GM12878 (cell line): ENCODE measurements around the gene SYT12. TPM values are rescaled to one million over a fixed set of nuclear protein-coding genes. Genes with fewer than 3 reads are reported as not detected.

Experiments
- ATAC-seq: fragments of 200-7000 bp; cut with Tn5 transposase; 3 replicates; pipeline ENCODE4 v1.9.1; 2020; ENCODE audit warnings: mild to moderate bottlenecking, moderate library complexity
- BruUV-seq: library from RNA; stranded (reverse); fragments of 400-500 nt; replicated peaks from 2 replicates; lab custom pipeline; 2021; lab: Mats Ljungman, UMichigan
- CTCF ChIA-PET: fragments of 300-600 bp; sonication (Branson Sonifier 250); formaldehyde crosslinking; extraction: SDS; loops from one replicate; lab custom pipeline; 2021; ENCODE audit warnings: inconsistent platforms; lab: Yijun Ruan, JAX
- POLR2A ChIA-PET: fragments of 350-600 bp; formaldehyde crosslinking; extraction: SDS; loops from one replicate; lab custom pipeline; 2021; ENCODE audit warnings: inconsistent platforms; lab: Charles Lee
- RAD21 ChIA-PET: fragments of 300-600 bp; sonication (Branson Sonifier 250); formaldehyde crosslinking; loops from one replicate; lab custom pipeline; 2023; ENCODE audit warnings: antibody characterized with exemption; ENCODE audit not compliant: unreplicated experiment; lab: Charles Lee
- SMC1A ChIA-PET: fragments of 300-600 bp; sonication (Branson Sonifier 250); formaldehyde crosslinking; loops from one replicate; lab custom pipeline; 2023; ENCODE audit not compliant: unreplicated experiment, uncharacterized antibody; lab: Charles Lee
- DNase-seq: peaks from one replicate; pipeline ENCODE4 v3.0.0-alpha.2; 2011; ENCODE audit warnings: low read depth, low spot score
- FAIRE-seq: peaks from 3 replicates; lab custom pipeline; 2011; peaks lifted over from hg19 to GRCh38; lab: Jason Lieb, UNC
- H2AFZ ChIP-seq: 2 replicates; pipeline ENCODE4 v1.6.0; 2011; ENCODE audit warnings: low read depth, low read length, control low read depth; ENCODE audit not compliant: control insufficient read depth
- H3K27ac ChIP-seq: 2 replicates; pipeline ENCODE4 v1.5.1; 2011; ENCODE audit warnings: control low read depth; ENCODE audit not compliant: control insufficient read depth, insufficient read depth
- H3K27me3 ChIP-seq, 2 experiments: replicated peaks in 1 of 2; 2 replicates each; pipeline versions ENCODE4 v1.6.0 to v1.6.1; 2011; ENCODE audit warnings: low read length in 1 of 2; ENCODE audit not compliant: control insufficient read depth in 2 of 2, insufficient read depth in 2 of 2
- H3K36me3 ChIP-seq, 2 experiments: 2 replicates each; pipeline ENCODE4 v1.5.1; 2011; ENCODE audit warnings: low read length in 1 of 2; ENCODE audit not compliant: control insufficient read depth in 2 of 2, insufficient read depth in 2 of 2
- H3K4me1 ChIP-seq: 2 replicates; pipeline ENCODE4 v1.6.1; 2011; ENCODE audit warnings: mild to moderate bottlenecking, low read length, moderate library complexity, mixed read lengths; ENCODE audit not compliant: control insufficient read depth, insufficient read depth
- H3K4me2 ChIP-seq: 2 replicates; pipeline ENCODE4 v1.6.0; 2011; ENCODE audit warnings: control low read depth; ENCODE audit not compliant: control insufficient read depth, insufficient read depth
- H3K4me3 ChIP-seq: fragments of 200-600 bp; sonication (generic); 2 replicates; pipeline ENCODE4 v1.5.1; 2016
- H3K79me2 ChIP-seq: 2 replicates; pipeline ENCODE4 v1.6.0; 2011; ENCODE audit warnings: low read length; ENCODE audit not compliant: control insufficient read depth, insufficient read depth
- H3K9ac ChIP-seq: 2 replicates; pipeline ENCODE4 v1.8.0; 2011; ENCODE audit warnings: low read length, control low read depth, mixed read lengths; ENCODE audit not compliant: control insufficient read depth, insufficient read depth
- H3K9me3 ChIP-seq: replicated peaks from 3 replicates; pipeline ENCODE4 v1.5.1; 2011; ENCODE audit warnings: mild to moderate bottlenecking, low read length; ENCODE audit not compliant: control insufficient read depth, insufficient read depth
- H4K20me1 ChIP-seq: 2 replicates; pipeline ENCODE4 v1.6.0; 2011; ENCODE audit not compliant: control insufficient read depth, insufficient read depth
- BRCA1 ChIP-seq: IDR thresholded peaks from 2 replicates; pipeline ENCODE4 v1.6.1; 2011; ENCODE audit warnings: low read depth, low read length, improper control_type of control experiment
- E2F4 ChIP-seq: IDR thresholded peaks from 2 replicates; pipeline ENCODE4 v1.6.1; 2012; ENCODE audit warnings: low read depth, low read length, improper control_type of control experiment
- EGR1 ChIP-seq, 2 experiments: IDR thresholded peaks; 1 replicate in 1 of 2; 2 replicates in 1 of 2; pipeline ENCODE4 v1.6.1; 2011 to 2012; ENCODE audit warnings: low read depth in 2 of 2, low read length in 2 of 2, borderline replicate concordance in 1 of 2, mild to moderate bottlenecking in 1 of 2, moderate library complexity in 1 of 2
- HDGF ChIP-seq: fragments of 450-650 bp; IDR thresholded peaks from 2 replicates; pipeline ENCODE4 v1.6.1; 2016; ENCODE audit warnings: antibody characterized with exemption
- KAT2A ChIP-seq: conservative IDR thresholded peaks from 2 replicates; pipeline ENCODE4 v1.6.1; 2011; ENCODE audit warnings: low read depth, low read length; ENCODE audit not compliant: control insufficient read depth
- MYC ChIP-seq: IDR thresholded peaks from 2 replicates; pipeline ENCODE4 v1.6.1; 2011; ENCODE audit warnings: mild to moderate bottlenecking, low read length, moderate library complexity, inconsistent platforms; ENCODE audit not compliant: insufficient read depth, insufficient replicate concordance, insufficient read length, severe bottlenecking
- NR2C2 ChIP-seq: IDR thresholded peaks from 2 replicates; pipeline ENCODE4 v1.6.1; 2011; ENCODE audit warnings: borderline replicate concordance, low read depth; ENCODE audit not compliant: control insufficient read depth, insufficient read length
- RAD21 ChIP-seq: IDR thresholded peaks from 2 replicates; pipeline ENCODE4 v1.6.1; 2011; ENCODE audit warnings: mild to moderate bottlenecking, low read depth, low read length, moderate library complexity; ENCODE audit not compliant: insufficient read depth
- STAT3 ChIP-seq: IDR thresholded peaks from 2 replicates; pipeline ENCODE4 v1.6.1; 2011; ENCODE audit warnings: low read depth, low read length, improper control_type of control experiment
- ZNF24 ChIP-seq: fragments of 450-650 bp; IDR thresholded peaks from 2 replicates; pipeline ENCODE4 v1.6.1; 2017; ENCODE audit warnings: antibody characterized with exemption, mild to moderate bottlenecking
- WGBS: methylation state at CpG from one replicate; pipeline ENCODE4 v1.1.6; 2016; ENCODE audit warnings: low lambda C conversion rate; ENCODE audit not compliant: insufficient replicate concordance, insufficient coverage; ENCODE audit errors: missing lambda C conversion rate; 5-methylcytosine and 5-hydroxymethylcytosine counted together
- in situ Hi-C: fragments of 300-500 bp; cut with MboI; formaldehyde crosslinking; loops from 9 replicates; pipeline ENCODE4 v1.14.3; 2018; ENCODE audit warnings: mixed read lengths
- intact Hi-C: fragments of 100-400 bp; cut with micrococcal nuclease; formaldehyde crosslinking; loops from one replicate; pipeline ENCODE4 v1.14.2; 2022; ENCODE audit not compliant: unreplicated experiment
- polyA plus RNA-seq, 11 experiments: library from polyadenylated mRNA; depleted of rRNA in 4 of 11; unstranded in 6 of 11; stranded (reverse) in 5 of 11; fragments of >200 nt; fragmentation: Nextera tagmentation in 4 of 11; fragmentation: Illumina TruSeq in 1 of 11; extraction: Ambion mirVana in 4 of 11; extraction: Trizol in 1 of 11; gene quantifications; 1 replicate in 1 of 11; 2 replicates in 10 of 11; pipeline versions ENCODE4 v1.2.1 to v1.2.3, GENCODE V29; 2011 to 2016; ENCODE audit warnings: inconsistent platforms in 2 of 11, missing spikeins in 2 of 11, low read depth in 1 of 11
- total RNA-seq, 4 experiments: library from RNA; depleted of rRNA in 3 of 4; stranded (reverse); fragments of >200 nt in 3 of 4; fragmentation: Illumina TruSeq in 1 of 4; extraction: Trizol in 1 of 4; gene quantifications; 2 replicates each; pipeline versions ENCODE4 v1.2.1 to v1.2.3, GENCODE V29; 2013 to 2021

SYT12 gene
- total and polyA plus RNA-seq, 10 of the 15 experiments (the other 5 are each of a cell fraction or from before 2014, with no cell fraction given) = 0.02 to 2.3 (median 0.84) TPM; not detected in 1

DNA sequence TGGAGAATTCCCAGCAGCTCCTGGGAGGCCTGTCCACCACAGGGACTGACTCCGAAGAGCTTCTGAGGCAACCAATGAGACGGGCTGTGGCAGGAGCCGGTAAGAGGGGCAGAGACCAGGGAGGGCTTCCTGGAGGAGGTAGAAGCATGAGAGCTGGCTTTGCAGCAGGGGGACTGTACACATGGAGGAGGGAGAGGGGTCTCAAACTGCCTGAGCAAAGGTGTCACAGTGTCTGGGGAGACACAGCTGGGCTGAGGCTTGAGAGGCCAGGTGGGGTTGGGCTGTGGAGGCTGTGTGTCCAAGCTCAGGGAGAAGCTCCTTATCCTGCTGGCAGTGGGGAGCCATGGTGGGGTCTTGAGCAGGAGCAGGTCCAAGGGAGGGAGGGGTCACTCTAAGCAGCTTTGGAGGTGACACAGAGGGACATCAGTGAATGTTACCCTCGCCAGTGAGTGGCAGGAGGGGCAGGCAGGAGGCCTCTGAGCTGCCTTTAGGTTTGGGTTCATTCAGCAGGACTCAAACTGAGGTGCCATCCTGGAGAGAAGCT is 29.1 kb downstream of the SYT12 start:
- H3K79me2 ChIP-seq = no peaks in the 10 kb centered on the region
- 79% methylated on average over 4 of the region's 4 CpGs for WGBS
- no peak for DNase-seq
- no peaks in the 10 kb centered on the region for H3K9me3 ChIP-seq
- intact Hi-C loops = no loop called here
- ChIA-PET SMC1A (interaction anchor here (0.8 to 1.1 kb wide), 3 partner anchors 70 to 265 kb away, joined by 3 read pairs; no protein-coding TSS in a partner anchor), POLR2A (interaction anchor here (0.6 kb wide), 1 partner anchor 481 kb away, joined by 4 read pairs; no protein-coding TSS in a partner anchor), RAD21 (interaction anchor here (0.8 to 0.9 kb wide), 2 partner anchors 70 to 115 kb away, joined by 3 read pairs; no protein-coding TSS in a partner anchor), CTCF (interaction anchor here (2.3 to 5.9 kb wide), 2 partner anchors 22 to 29 kb away, joined by 4 to 55 read pairs; no protein-coding TSS in a partner anchor)
- peaks cover 13% of the 10 kb centered on the region for H3K4me1 ChIP-seq
- no peak overlapping the region for H3K4me3 ChIP-seq
- no peak overlapping the region for H3K27ac ChIP-seq
- no peak overlapping the region for H2AFZ ChIP-seq
- no TSS peak for BruUV-seq
- in situ Hi-C loops = no loop called here
- H3K36me3 ChIP-seq = no peaks in the 10 kb centered on the region
- no peaks in the 10 kb centered on the region for H4K20me1 ChIP-seq
- no peak overlapping the region for H3K9ac ChIP-seq
- no peak for TF ChIP-seq BRCA1
- TF ChIP-seq HDGF = no peak
- TF ChIP-seq MYC = no peak
- TF ChIP-seq KAT2A = no peak
- no peak for TF ChIP-seq ZNF24
- no peak for TF ChIP-seq NR2C2
- no peak for TF ChIP-seq STAT3
- TF ChIP-seq EGR1 (IDR thresholded peaks at IDR 0.05; ENCODE audit: borderline replicate concordance in 1 of 2, low read depth in 2 of 2, low read length in 2 of 2) = no peak
- TF ChIP-seq RAD21 = no peak
- no peak for TF ChIP-seq E2F4
- H3K4me2 ChIP-seq = no peak overlapping the region
- FAIRE-seq = no peak
- no peaks in the 10 kb centered on the region for H3K27me3 ChIP-seq
- ATAC-seq = no peak
